BLaER1 (cell line): Measurements from ENCODE around the gene POLA1.
"Not testable (repeated sequence)": the region's sequence is repeated elsewhere in the genome, so short reads cannot be mapped to it uniquely, and the experiment has no call there.

Source experiments
- H3K27ac ChIP-seq: shearing (Covaris generic); formaldehyde crosslinking; 2 replicates; pipeline ENCODE4 v1.8.1; 2022
- H3K27me3 ChIP-seq: shearing (Covaris generic); formaldehyde crosslinking; 2 replicates; pipeline ENCODE4 v1.8.1; 2022
- H3K36me3 ChIP-seq: shearing (Covaris generic); formaldehyde crosslinking; 2 replicates; pipeline ENCODE4 v1.8.1; 2022
- H3K4me1 ChIP-seq: shearing (Covaris generic); formaldehyde crosslinking; 2 replicates; pipeline ENCODE4 v1.8.1; 2022
- H3K4me2 ChIP-seq: shearing (Covaris generic); formaldehyde crosslinking; 2 replicates; pipeline ENCODE4 v1.8.1; 2022
- H3K4me3 ChIP-seq: shearing (Covaris generic); formaldehyde crosslinking; 2 replicates; pipeline ENCODE4 v1.8.1; 2022
- H3K9ac ChIP-seq: shearing (Covaris generic); formaldehyde crosslinking; 2 replicates; pipeline ENCODE4 v1.8.1; 2022
- H3K9me3 ChIP-seq: shearing (Covaris generic); formaldehyde crosslinking; 2 replicates; pipeline ENCODE4 v1.8.1; 2022
- H4K20me1 ChIP-seq: shearing (Covaris generic); formaldehyde crosslinking; 2 replicates; pipeline ENCODE4 v1.8.1; 2022
- Cebpa-rat ChIP-seq: shearing (Covaris generic); IDR thresholded peaks from 2 replicates; pipeline ENCODE4 v1.8.1; 2022

POLA1 gene

GRCh38 chrX:24859211-24859841 is 165.6 kb downstream of the POLA1 start:
- H3K27me3 ChIP-seq, result peaks cover 88% of the 10 kb centered on the region
- H4K20me1 ChIP-seq, result peaks cover 29% of the 10 kb centered on the region; the same call in 1 of the 2 replicates
- no peak overlapping the region for H3K4me2 ChIP-seq
- no peak overlapping the region for H3K4me3 ChIP-seq
- no peaks in the 10 kb centered on the region for H3K4me1 ChIP-seq
- no peak overlapping the region for H3K9ac ChIP-seq
- no peak overlapping the region for H3K27ac ChIP-seq
- H3K9me3 ChIP-seq, result no peaks in the 10 kb centered on the region
- 0 out of 2 replicates have a peak, but pooled peaks cover 2% of the 10 kb centered on the region for H3K36me3 ChIP-seq
- TF ChIP-seq Cebpa-rat, result no peak

- Histone ChIP-seq H3K4me2 (no peak overlapping the region), H3K4me3 (no peak overlapping the region), H3K9me3 (no peaks in the 10 kb centered on the region), H3K36me3 (no peaks in the 10 kb centered on the region), H3K27me3 (peaks cover 91% of the 10 kb centered on the region), H3K9ac (no peak overlapping the region), H3K27ac (no peak overlapping the region), H4K20me1 (peaks cover 29% of the 10 kb centered on the region; the same call in 1 of the 2 replicates), H3K4me1 (no peaks in the 10 kb centered on the region)
- no peak for TF ChIP-seq Cebpa-rat
Measured at GRCh38 chrX:24860140-24860539, 166.4 kb downstream of the POLA1 start.

- TF ChIP-seq Cebpa-rat, result no peak
- Histone ChIP-seq H3K27ac (no peak overlapping the region), H3K4me1 (no peaks in the 10 kb centered on the region)
Measured at GRCh38 chrX:24862343-24862742, 168.6 kb downstream of the POLA1 start.

DNA sequence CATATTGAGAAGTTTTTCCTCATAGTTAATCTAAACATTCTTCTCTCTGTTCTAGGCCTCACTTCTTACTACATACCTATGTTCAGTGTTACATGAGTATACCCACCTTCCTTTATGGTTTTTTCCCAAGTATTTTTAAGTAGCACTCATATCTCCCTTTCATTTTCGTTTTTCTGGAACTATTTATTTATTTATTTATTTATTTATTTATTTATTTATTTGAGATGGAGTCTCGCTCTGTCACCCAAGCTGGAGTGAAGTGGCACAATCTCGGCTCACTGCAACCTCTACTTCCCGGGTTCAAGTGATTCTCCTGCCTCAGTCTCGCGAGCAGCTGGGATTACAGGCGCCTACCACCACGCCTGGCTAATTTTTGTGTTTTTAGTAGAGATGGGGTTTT is 170.1 kb downstream of the POLA1 start:
- not testable (repeated sequence) for H3K4me3 ChIP-seq, H3K4me1 ChIP-seq

More at GRCh38 chrX:24862343-24862742, 168.6 kb downstream of the POLA1 start:
- Histone ChIP-seq H3K4me2 (no peak overlapping the region), H3K9me3 (no peaks in the 10 kb centered on the region), H3K27me3 (peaks cover 90% of the 10 kb centered on the region), H3K36me3 (no peaks in the 10 kb centered on the region), H4K20me1 (peaks cover 29% of the 10 kb centered on the region; the same call in 1 of the 2 replicates), H3K9ac (no peak overlapping the region), H3K4me3 (no peak overlapping the region)

DNA sequence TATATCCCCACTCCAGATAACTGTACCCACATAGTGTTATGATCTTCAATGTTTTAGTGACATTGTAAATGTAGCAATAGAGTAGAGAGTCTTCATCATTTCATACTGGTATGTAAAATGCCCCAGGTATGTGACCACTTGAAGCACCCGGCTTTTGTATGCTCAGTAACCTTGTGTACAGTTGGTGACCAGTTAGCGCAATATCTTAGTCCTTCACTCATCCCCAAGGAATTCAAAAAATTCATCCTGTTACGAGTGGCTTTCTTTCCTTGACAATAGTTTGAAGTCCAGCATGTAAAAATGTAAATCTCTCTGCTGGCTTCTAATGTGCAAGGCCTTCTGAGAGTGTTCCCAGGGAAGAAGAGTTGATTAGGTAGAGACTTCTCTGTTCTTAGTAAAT is 176.4 kb downstream of the POLA1 start:
- Histone ChIP-seq H3K4me2 (no peak overlapping the region), H3K27ac (no peak overlapping the region), H3K4me3 (no peak overlapping the region), H3K4me1 (no peaks in the 10 kb centered on the region), H4K20me1 (peaks cover 23% of the 10 kb centered on the region; the same call in 1 of the 2 replicates), H3K36me3 (peaks cover 10% of the 10 kb centered on the region; the same call in 1 of the 2 replicates), H3K9ac (no peak overlapping the region), H3K27me3 (peaks cover 94% of the 10 kb centered on the region), H3K9me3 (no peaks in the 10 kb centered on the region)
- no peak for TF ChIP-seq Cebpa-rat

More for the DNA sequence above, 170.1 kb downstream of the POLA1 start:
- not testable (repeated sequence) for H3K4me2 ChIP-seq, H3K9ac ChIP-seq, H3K9me3 ChIP-seq, H3K36me3 ChIP-seq, H3K27ac ChIP-seq
- Histone ChIP-seq H3K27me3 (peaks cover 94% of the 10 kb centered on the region), H4K20me1 (peaks cover 24% of the 10 kb centered on the region; the same call in 1 of the 2 replicates)

GRCh38 chrX:24874604-24875247 is 181.0 kb downstream of the POLA1 start:
- no peak overlapping the region for H3K4me2 ChIP-seq
- H3K4me1 ChIP-seq, result no peaks in the 10 kb centered on the region
- no peak overlapping the region for H3K9ac ChIP-seq
- TF ChIP-seq Cebpa-rat, result no peak
- peaks cover 19% of the 10 kb centered on the region; the same call in 1 of the 2 replicates for H4K20me1 ChIP-seq
- no peaks in the 10 kb centered on the region for H3K36me3 ChIP-seq
- no peaks in the 10 kb centered on the region for H3K9me3 ChIP-seq
- peaks cover 97% of the 10 kb centered on the region for H3K27me3 ChIP-seq
- no peak overlapping the region for H3K4me3 ChIP-seq
- H3K27ac ChIP-seq, result no peak overlapping the region

- Histone ChIP-seq H3K9ac (no peak overlapping the region), H3K4me2 (no peak overlapping the region), H3K4me3 (no peak overlapping the region), H3K9me3 (no peaks in the 10 kb centered on the region), H3K4me1 (no peaks in the 10 kb centered on the region), H3K36me3 (no peaks in the 10 kb centered on the region), H4K20me1 (peaks cover 18% of the 10 kb centered on the region; the same call in 1 of the 2 replicates), H3K27ac (no peak overlapping the region), H3K27me3 (peaks cover 96% of the 10 kb centered on the region)
- TF ChIP-seq Cebpa-rat, result no peak
Measured at GRCh38 chrX:24876530-24877287, 183.0 kb downstream of the POLA1 start.

GRCh38 chrX:24877288-24877664 is 183.6 kb downstream of the POLA1 start:
- Histone ChIP-seq H3K4me3 (no peak overlapping the region), H3K4me1 (no peaks in the 10 kb centered on the region), H4K20me1 (peaks cover 18% of the 10 kb centered on the region; the same call in 1 of the 2 replicates), H3K27me3 (peaks cover 96% of the 10 kb centered on the region), H3K36me3 (no peaks in the 10 kb centered on the region), H3K9me3 (no peaks in the 10 kb centered on the region), H3K4me2 (no peak overlapping the region), H3K9ac (no peak overlapping the region), H3K27ac (no peak overlapping the region)
- TF ChIP-seq Cebpa-rat, result no peak

- H3K27ac ChIP-seq, result no peak overlapping the region
- H3K36me3 ChIP-seq, result no peaks in the 10 kb centered on the region
- no peak overlapping the region for H3K4me2 ChIP-seq
- H3K4me3 ChIP-seq, result no peak overlapping the region
- H3K9ac ChIP-seq, result no peak overlapping the region
- H3K4me1 ChIP-seq, result no peaks in the 10 kb centered on the region
- H3K27me3 ChIP-seq, result peaks cover 96% of the 10 kb centered on the region
- TF ChIP-seq Cebpa-rat, result no peak
- H3K9me3 ChIP-seq, result no peaks in the 10 kb centered on the region
- H4K20me1 ChIP-seq, result peaks cover 15% of the 10 kb centered on the region; the same call in 1 of the 2 replicates
Measured at GRCh38 chrX:24877854-24878650, 184.3 kb downstream of the POLA1 start.
